Measurements from ENCODE around the gene LLGL1. TPM values are rescaled to one million over a fixed set of nuclear protein-coding genes. Genes with fewer than 3 reads are reported as not detected.

LLGL1 gene
- total and polyA plus RNA-seq, 9 donors: 18.3 to 35.5 (median 28.7) TPM

DNA sequence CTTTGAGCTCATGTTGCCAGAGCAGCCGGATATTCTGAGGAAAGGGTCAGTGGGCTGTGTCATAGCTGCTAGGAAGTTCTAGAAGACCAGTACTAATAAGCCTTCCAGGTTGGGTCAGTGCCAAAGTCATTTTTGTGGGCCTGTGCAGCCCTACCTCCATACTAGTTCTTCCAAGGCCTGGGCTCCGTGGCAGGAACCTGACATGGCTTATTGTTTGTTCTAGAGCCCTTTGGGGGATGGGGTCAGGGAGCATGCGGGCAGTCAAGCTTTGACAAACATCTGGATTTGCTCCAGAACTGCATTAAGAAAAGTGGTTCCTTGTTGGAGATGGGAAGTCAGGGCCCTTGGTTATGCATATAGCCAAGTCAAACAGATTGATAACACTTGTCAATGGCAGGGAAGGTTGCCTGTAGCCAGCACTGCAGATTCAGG lies 34.2 kb upstream of the LLGL1 start:
- Histone ChIP-seq H3K4me3 (ENCODE audit: low read length) (no peak overlapping the region), H3K9me3 (replicated peaks; ENCODE audit: control insufficient read depth, low read depth, low read length) (no peaks in the 10 kb centered on the region), H3K27me3 (ENCODE audit: control insufficient read depth, insufficient read depth, low read length) (no peaks in the 10 kb centered on the region), H3K36me3 (ENCODE audit: control insufficient read depth, insufficient read depth, low read length) (peaks cover 54% of the 10 kb centered on the region), H3K4me1 (ENCODE audit: control insufficient read depth, insufficient read depth, low read length) (peaks cover 46% of the 10 kb centered on the region), H3K27ac (ENCODE audit: low read length) (peak overlapping the region; percentile 25)
- 17% methylated on average over 2 of the region's 3 CpGs for WGBS (ENCODE audit: insufficient coverage)
- peak; percentile 57 for DNase-seq

GRCh38 chr17:18191967-18192366 lies 33.5 kb upstream of the LLGL1 start:
- Histone ChIP-seq H3K27ac (ENCODE audit: low read length) (no peak overlapping the region), H3K27me3 (ENCODE audit: control insufficient read depth, insufficient read depth, low read length) (no peaks in the 10 kb centered on the region), H3K36me3 (ENCODE audit: control insufficient read depth, insufficient read depth, low read length) (peaks cover 57% of the 10 kb centered on the region), H3K4me3 (ENCODE audit: low read length) (no peak overlapping the region), H3K9me3 (replicated peaks; ENCODE audit: control insufficient read depth, low read depth, low read length) (no peaks in the 10 kb centered on the region), H3K4me1 (ENCODE audit: control insufficient read depth, insufficient read depth, low read length) (peaks cover 39% of the 10 kb centered on the region)
- DNase-seq: no peak
- WGBS (ENCODE audit: insufficient coverage): 75% methylated on average over 1 of the region's 2 CpGs

- H3K36me3 ChIP-seq (ENCODE audit: control insufficient read depth, insufficient read depth, low read length): peaks cover 64% of the 10 kb centered on the region
- no peaks in the 10 kb centered on the region for H3K27me3 ChIP-seq (ENCODE audit: control insufficient read depth, insufficient read depth, low read length)
- H3K4me1 ChIP-seq (ENCODE audit: control insufficient read depth, insufficient read depth, low read length): peaks cover 23% of the 10 kb centered on the region
- no peak overlapping the region for H3K27ac ChIP-seq (ENCODE audit: low read length)
- H3K9me3 ChIP-seq (replicated peaks; ENCODE audit: control insufficient read depth, low read depth, low read length): no peaks in the 10 kb centered on the region
- WGBS (ENCODE audit: insufficient coverage): no CpG with 5 or more reads among the region's 4 CpGs
- DNase-seq: no peak
- H3K4me3 ChIP-seq (ENCODE audit: low read length): no peak overlapping the region
Observed at GRCh38 chr17:18194394-18194793, 31.0 kb upstream of the LLGL1 start.

GRCh38 chr17:18194804-18195203 lies 30.6 kb upstream of the LLGL1 start:
- 95% methylated on average over 4 of the region's 4 CpGs for WGBS (ENCODE audit: insufficient coverage)
- Histone ChIP-seq H3K4me3 (ENCODE audit: low read length) (no peak overlapping the region), H3K27me3 (ENCODE audit: control insufficient read depth, insufficient read depth, low read length) (no peaks in the 10 kb centered on the region), H3K4me1 (ENCODE audit: control insufficient read depth, insufficient read depth, low read length) (peaks cover 21% of the 10 kb centered on the region), H3K27ac (ENCODE audit: low read length) (no peak overlapping the region), H3K9me3 (replicated peaks; ENCODE audit: control insufficient read depth, low read depth, low read length) (no peaks in the 10 kb centered on the region), H3K36me3 (ENCODE audit: control insufficient read depth, insufficient read depth, low read length) (peaks cover 66% of the 10 kb centered on the region)
- DNase-seq: no peak

DNA sequence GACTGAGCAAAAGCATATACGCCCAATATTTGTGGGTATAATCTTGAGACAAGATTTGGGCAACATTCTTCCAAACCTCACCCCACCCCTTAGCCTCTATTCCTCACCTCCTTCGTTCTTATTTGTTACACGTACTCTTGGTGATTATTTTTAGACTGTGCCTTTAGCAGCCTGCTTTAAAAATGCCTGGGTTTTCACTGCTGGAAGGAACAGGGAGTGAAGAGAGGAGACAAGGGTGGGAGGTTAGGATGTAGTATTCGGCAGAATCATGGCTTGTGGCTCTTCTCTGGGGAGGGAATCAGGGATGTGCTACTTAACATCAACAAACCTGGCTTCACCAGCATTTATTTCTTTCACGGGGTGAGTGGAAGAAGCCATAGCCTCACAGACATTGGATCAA lies 30.2 kb upstream of the LLGL1 start:
- Histone ChIP-seq H3K27ac (ENCODE audit: low read length) (no peak overlapping the region), H3K27me3 (ENCODE audit: control insufficient read depth, insufficient read depth, low read length) (no peaks in the 10 kb centered on the region), H3K4me3 (ENCODE audit: low read length) (no peak overlapping the region), H3K36me3 (ENCODE audit: control insufficient read depth, insufficient read depth, low read length) (peaks cover 69% of the 10 kb centered on the region), H3K9me3 (replicated peaks; ENCODE audit: control insufficient read depth, low read depth, low read length) (no peaks in the 10 kb centered on the region), H3K4me1 (ENCODE audit: control insufficient read depth, insufficient read depth, low read length) (peaks cover 17% of the 10 kb centered on the region)
- no peak for DNase-seq
- WGBS (ENCODE audit: insufficient coverage): no CpG with 5 or more reads among the region's 5 CpGs

- Histone ChIP-seq H3K27ac (ENCODE audit: low read length) (no peak overlapping the region), H3K27me3 (ENCODE audit: control insufficient read depth, insufficient read depth, low read length) (no peaks in the 10 kb centered on the region), H3K36me3 (ENCODE audit: control insufficient read depth, insufficient read depth, low read length) (peaks cover 78% of the 10 kb centered on the region), H3K9me3 (replicated peaks; ENCODE audit: control insufficient read depth, low read depth, low read length) (no peaks in the 10 kb centered on the region), H3K4me1 (ENCODE audit: control insufficient read depth, insufficient read depth, low read length) (no peaks in the 10 kb centered on the region), H3K4me3 (ENCODE audit: low read length) (no peak overlapping the region)
- 95% methylated on average over 3 of the region's 3 CpGs for WGBS (ENCODE audit: insufficient coverage)
- DNase-seq: no peak
Observed at GRCh38 chr17:18197535-18198194, 27.8 kb upstream of the LLGL1 start.

DNA sequence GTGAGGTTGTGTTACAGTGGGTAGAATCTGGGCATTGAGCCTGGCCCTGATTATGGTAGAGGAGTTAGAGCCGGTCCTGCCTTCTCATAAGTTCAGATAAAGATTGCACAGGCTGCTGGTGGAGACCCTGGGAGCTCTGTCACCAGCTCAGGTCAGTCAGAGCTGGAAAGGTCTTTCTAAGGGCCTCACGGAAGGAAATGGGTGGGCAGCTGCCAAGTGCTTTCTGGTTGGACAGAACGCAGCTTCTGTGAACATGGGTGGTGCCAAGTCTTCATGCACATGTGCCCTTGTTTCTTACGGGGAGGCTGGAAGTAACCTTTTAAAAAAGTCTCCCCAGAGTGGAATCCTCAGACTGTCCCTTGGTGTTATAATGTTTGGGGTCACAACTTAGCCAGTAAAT lies 26.9 kb upstream of the LLGL1 start:
- 49% methylated on average over 4 of the region's 4 CpGs for WGBS (ENCODE audit: insufficient coverage)
- peaks cover 76% of the 10 kb centered on the region for H3K36me3 ChIP-seq (ENCODE audit: control insufficient read depth, insufficient read depth, low read length)
- DNase-seq: no peak
- H3K9me3 ChIP-seq (replicated peaks; ENCODE audit: control insufficient read depth, low read depth, low read length): no peaks in the 10 kb centered on the region
- no peak overlapping the region for H3K27ac ChIP-seq (ENCODE audit: low read length)
- no peak overlapping the region for H3K4me3 ChIP-seq (ENCODE audit: low read length)
- H3K27me3 ChIP-seq (ENCODE audit: control insufficient read depth, insufficient read depth, low read length): no peaks in the 10 kb centered on the region
- H3K4me1 ChIP-seq (ENCODE audit: control insufficient read depth, insufficient read depth, low read length): no peaks in the 10 kb centered on the region

GRCh38 chr17:18201108-18201507 lies 24.3 kb upstream of the LLGL1 start:
- no peaks in the 10 kb centered on the region for H3K27me3 ChIP-seq (ENCODE audit: control insufficient read depth, insufficient read depth, low read length)
- H3K36me3 ChIP-seq (ENCODE audit: control insufficient read depth, insufficient read depth, low read length): peaks cover 79% of the 10 kb centered on the region
- no peak for DNase-seq
- H3K27ac ChIP-seq (ENCODE audit: low read length): no peak overlapping the region
- no peak overlapping the region for H3K4me3 ChIP-seq (ENCODE audit: low read length)
- H3K4me1 ChIP-seq (ENCODE audit: control insufficient read depth, insufficient read depth, low read length): no peaks in the 10 kb centered on the region
- WGBS (ENCODE audit: insufficient coverage): 63% methylated on average over 1 of the region's 4 CpGs
- H3K9me3 ChIP-seq (replicated peaks; ENCODE audit: control insufficient read depth, low read depth, low read length): no peaks in the 10 kb centered on the region

DNA sequence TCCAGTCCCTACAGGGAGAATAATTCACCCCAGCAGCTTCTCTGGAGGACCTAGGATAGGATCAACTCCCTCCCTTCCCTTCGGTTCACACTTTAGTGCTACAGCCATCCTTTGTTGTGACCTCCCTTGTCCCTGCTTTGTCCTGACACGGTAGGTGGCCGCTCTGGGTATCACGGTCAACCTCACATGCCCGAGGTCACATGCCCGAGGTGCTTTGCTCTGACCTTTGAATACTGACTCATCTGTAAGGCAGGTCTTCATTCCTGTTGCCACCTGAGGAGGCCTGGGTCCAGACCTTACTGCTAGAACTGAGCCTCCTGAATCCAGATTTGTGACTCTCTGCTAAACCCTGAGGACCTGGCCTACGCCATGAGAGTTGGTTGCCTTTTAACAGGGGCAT lies 22.1 kb upstream of the LLGL1 start:
- peaks cover 76% of the 10 kb centered on the region for H3K36me3 ChIP-seq (ENCODE audit: control insufficient read depth, insufficient read depth, low read length)
- H3K27ac ChIP-seq (ENCODE audit: low read length): no peak overlapping the region
- no peaks in the 10 kb centered on the region for H3K9me3 ChIP-seq (replicated peaks; ENCODE audit: control insufficient read depth, low read depth, low read length)
- 75% methylated on average over 7 of the region's 7 CpGs for WGBS (ENCODE audit: insufficient coverage)
- no peak for DNase-seq
- no peak overlapping the region for H3K4me3 ChIP-seq (ENCODE audit: low read length)
- no peaks in the 10 kb centered on the region for H3K4me1 ChIP-seq (ENCODE audit: control insufficient read depth, insufficient read depth, low read length)
- H3K27me3 ChIP-seq (ENCODE audit: control insufficient read depth, insufficient read depth, low read length): no peaks in the 10 kb centered on the region

GRCh38 chr17:18205861-18206260 lies 19.6 kb upstream of the LLGL1 start:
- WGBS (ENCODE audit: insufficient coverage): 96% methylated on average over 2 of the region's 2 CpGs
- no peaks in the 10 kb centered on the region for H3K4me1 ChIP-seq (ENCODE audit: control insufficient read depth, insufficient read depth, low read length)

GRCh38 chr17:18206962-18207361 lies 18.5 kb upstream of the LLGL1 start:
- peaks cover 73% of the 10 kb centered on the region for H3K36me3 ChIP-seq (ENCODE audit: control insufficient read depth, insufficient read depth, low read length)
- H3K9me3 ChIP-seq (replicated peaks; ENCODE audit: control insufficient read depth, low read depth, low read length): no peaks in the 10 kb centered on the region
- no peaks in the 10 kb centered on the region for H3K4me1 ChIP-seq (ENCODE audit: control insufficient read depth, insufficient read depth, low read length)
- H3K27ac ChIP-seq (ENCODE audit: low read length): no peak overlapping the region
- H3K27me3 ChIP-seq (ENCODE audit: control insufficient read depth, insufficient read depth, low read length): no peaks in the 10 kb centered on the region
- H3K4me3 ChIP-seq (ENCODE audit: low read length): no peak overlapping the region
- DNase-seq: no peak

More at GRCh38 chr17:18205861-18206260, 19.6 kb upstream of the LLGL1 start:
- DNase-seq: no peak
- no peaks in the 10 kb centered on the region for H3K27me3 ChIP-seq (ENCODE audit: control insufficient read depth, insufficient read depth, low read length)
- H3K9me3 ChIP-seq (replicated peaks; ENCODE audit: control insufficient read depth, low read depth, low read length): no peaks in the 10 kb centered on the region
- H3K36me3 ChIP-seq (ENCODE audit: control insufficient read depth, insufficient read depth, low read length): peaks cover 75% of the 10 kb centered on the region
- H3K27ac ChIP-seq (ENCODE audit: low read length): no peak overlapping the region
- H3K4me3 ChIP-seq (ENCODE audit: low read length): no peak overlapping the region
